PC-3 (cell line): ENCODE results near the gene KRTAP10-7. TPM values are rescaled to one million over a fixed set of nuclear protein-coding genes. Genes with fewer than 3 reads are reported as not detected.

ENCODE experiments used
- ATAC-seq: fragments of 200-7000 bp; cut with Tn5 transposase; 2 replicates; pipeline ENCODE4 v1.9.1; 2020; ENCODE audit warnings: mild to moderate bottlenecking, moderate library complexity
- BruUV-seq: library from RNA; stranded (reverse); fragments of 400-500 nt; replicated peaks from 2 replicates; lab custom pipeline; 2021; lab: Mats Ljungman, UMichigan
- CTCF ChIA-PET: fragments of 300-600 bp; sonication (Branson Sonifier 250); formaldehyde crosslinking; loops from one replicate; lab custom pipeline; 2022; ENCODE audit warnings: antibody characterized with exemption; lab: Charles Lee
- POLR2A ChIA-PET: fragments of 300-600 bp; sonication (Branson Sonifier 250); formaldehyde crosslinking; loops from one replicate; lab custom pipeline; 2022; ENCODE audit warnings: antibody characterized with exemption; ENCODE audit not compliant: unreplicated experiment; lab: Charles Lee
- DNase-seq: peaks from one replicate; pipeline ENCODE4 v3.0.0-alpha.2; 2015
- H2AFZ ChIP-seq: fragments of 300-600 bp; sonication (generic); 2 replicates; pipeline ENCODE4 v1.6.0; 2016; ENCODE audit warnings: antibody characterized with exemption, low read length
- H3F3A ChIP-seq: fragments of 300-600 bp; sonication (generic); one replicate; pipeline ENCODE4 v1.6.0; 2017; ENCODE audit warnings: antibody characterized with exemption, low read length, control low read depth, mild to moderate bottlenecking; ENCODE audit not compliant: unreplicated experiment
- H3K27ac ChIP-seq: fragments of 300-600 bp; sonication (generic); 2 replicates; pipeline ENCODE4 v1.5.1; 2016; ENCODE audit warnings: mild to moderate bottlenecking, low read length
- H3K27me3 ChIP-seq: fragments of 300-600 bp; sonication (generic); 2 replicates; pipeline ENCODE4 v1.6.1; 2016; ENCODE audit warnings: low read length, mixed read lengths
- H3K36me3 ChIP-seq: fragments of 300-600 bp; sonication (generic); 2 replicates; pipeline ENCODE4 v1.6.1; 2016; ENCODE audit warnings: low read depth, mixed run types, low read length, mixed read lengths
- H3K4me1 ChIP-seq: fragments of 300-600 bp; sonication (generic); 2 replicates; pipeline ENCODE4 v1.5.1; 2016; ENCODE audit warnings: low read length; ENCODE audit not compliant: insufficient read depth
- H3K4me2 ChIP-seq: fragments of 300-600 bp; sonication (generic); 2 replicates; pipeline ENCODE4 v1.6.0; 2016; ENCODE audit warnings: low read length
- H3K4me3 ChIP-seq: fragments of 300-600 bp; sonication (generic); 2 replicates; pipeline ENCODE4 v1.5.1; 2016; ENCODE audit warnings: mild to moderate bottlenecking, low read length, mixed read lengths
- H3K79me2 ChIP-seq: fragments of 300-600 bp; sonication (generic); 2 replicates; pipeline ENCODE4 v1.6.1; 2017; ENCODE audit warnings: low read length, mixed read lengths
- H3K9ac ChIP-seq: fragments of 300-600 bp; sonication (generic); 2 replicates; pipeline ENCODE4 v1.6.0; 2016; ENCODE audit warnings: mild to moderate bottlenecking, low read length
- H3K9me2 ChIP-seq: fragments of 300-600 bp; sonication (generic); replicated peaks from 2 replicates; pipeline ENCODE4 v1.6.1; 2016; ENCODE audit warnings: mixed run types, low read length, mixed read lengths
- H3K9me3 ChIP-seq: fragments of 300-600 bp; sonication (generic); 2 replicates; pipeline ENCODE4 v1.6.1; 2016; ENCODE audit warnings: low read length, mixed read lengths
- H4K20me1 ChIP-seq: fragments of 300-600 bp; sonication (generic); 2 replicates; pipeline ENCODE4 v1.6.1; 2016; ENCODE audit warnings: low read length, mixed read lengths
- EZH2 ChIP-seq: fragments of 300-600 bp; sonication (generic); IDR thresholded peaks from one replicate; pipeline ENCODE4 v1.6.1; 2017; ENCODE audit warnings: antibody characterized with exemption, mild to moderate bottlenecking, low read length; ENCODE audit not compliant: unreplicated experiment
- EZH2phosphoT487 ChIP-seq: fragments of 300-600 bp; sonication (generic); IDR thresholded peaks from 2 replicates; pipeline ENCODE4 v1.6.1; 2018; ENCODE audit warnings: mild to moderate bottlenecking, antibody characterized with exemption, low read length, borderline replicate concordance
- intact Hi-C: fragments of 100-400 bp; cut with micrococcal nuclease; formaldehyde crosslinking; loops from 2 replicates; pipeline ENCODE4 v1.9.0; 2023
- total RNA-seq: library from RNA; depleted of rRNA; stranded (reverse); fragments of >200 nt; gene quantifications from 2 replicates; pipeline ENCODE4 v1.2.3, GENCODE V29; 2014
- TF ChIP-seq, protein P1 (sequence below): fragments of 300-600 bp; sonication (generic); conservative IDR thresholded peaks from 2 replicates; pipeline ENCODE4 v1.5.1; 2017; ENCODE audit warnings: antibody characterized with exemption, low read depth, mild to moderate bottlenecking, low read length

The KRTAP10-7 gene
- total RNA-seq, 1 experiment from 2014 or later, result not detected

DNA sequence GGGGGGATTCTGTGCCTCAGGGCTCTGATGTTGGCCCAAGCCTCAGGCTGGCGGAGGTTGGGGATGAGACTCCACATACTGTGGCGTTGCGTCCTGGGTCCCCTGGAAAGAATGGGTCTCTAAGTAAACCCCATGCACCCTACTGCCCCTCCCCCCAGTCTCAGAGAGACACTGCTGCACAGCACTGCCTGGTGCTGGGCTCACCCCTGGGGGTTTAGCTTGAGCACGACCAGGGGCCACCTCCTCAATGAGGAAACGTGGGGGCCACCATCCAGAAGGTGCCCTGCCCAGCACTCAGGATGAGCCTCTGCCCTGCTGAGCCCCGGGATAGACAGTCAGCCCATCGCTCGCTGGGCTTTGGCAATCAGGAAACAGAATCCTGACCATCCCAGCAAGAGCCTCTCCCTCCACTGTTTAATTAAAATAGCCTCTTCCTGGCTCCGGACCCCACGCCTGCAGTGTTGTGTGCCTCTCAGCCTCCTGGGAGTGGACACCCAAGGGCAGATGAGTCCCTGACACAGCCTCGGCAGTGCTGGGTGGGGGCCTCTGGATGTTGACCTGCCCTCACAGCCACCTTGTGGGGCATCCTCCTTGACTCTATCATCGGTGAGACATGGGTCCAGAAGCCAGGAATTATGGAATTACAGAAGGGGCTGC lies 30.4 kb upstream of the KRTAP10-7 start:
- ATAC-seq, result no peak
- ChIA-PET CTCF (no interaction called here), POLR2A (no interaction called here)
- H3F3A ChIP-seq, result no peaks in the 10 kb centered on the region
- H3K4me1 ChIP-seq, result peaks cover 6% of the 10 kb centered on the region
- no peak overlapping the region for H3K27ac ChIP-seq
- TF ChIP-seq, protein P1, sequence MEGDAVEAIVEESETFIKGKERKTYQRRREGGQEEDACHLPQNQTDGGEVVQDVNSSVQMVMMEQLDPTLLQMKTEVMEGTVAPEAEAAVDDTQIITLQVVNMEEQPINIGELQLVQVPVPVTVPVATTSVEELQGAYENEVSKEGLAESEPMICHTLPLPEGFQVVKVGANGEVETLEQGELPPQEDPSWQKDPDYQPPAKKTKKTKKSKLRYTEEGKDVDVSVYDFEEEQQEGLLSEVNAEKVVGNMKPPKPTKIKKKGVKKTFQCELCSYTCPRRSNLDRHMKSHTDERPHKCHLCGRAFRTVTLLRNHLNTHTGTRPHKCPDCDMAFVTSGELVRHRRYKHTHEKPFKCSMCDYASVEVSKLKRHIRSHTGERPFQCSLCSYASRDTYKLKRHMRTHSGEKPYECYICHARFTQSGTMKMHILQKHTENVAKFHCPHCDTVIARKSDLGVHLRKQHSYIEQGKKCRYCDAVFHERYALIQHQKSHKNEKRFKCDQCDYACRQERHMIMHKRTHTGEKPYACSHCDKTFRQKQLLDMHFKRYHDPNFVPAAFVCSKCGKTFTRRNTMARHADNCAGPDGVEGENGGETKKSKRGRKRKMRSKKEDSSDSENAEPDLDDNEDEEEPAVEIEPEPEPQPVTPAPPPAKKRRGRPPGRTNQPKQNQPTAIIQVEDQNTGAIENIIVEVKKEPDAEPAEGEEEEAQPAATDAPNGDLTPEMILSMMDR, result no peak
- no peak for TF ChIP-seq EZH2
- TF ChIP-seq EZH2phosphoT487, result no peak
- no peak overlapping the region for H3K4me2 ChIP-seq
- H3K4me3 ChIP-seq, result no peak overlapping the region
- no peaks in the 10 kb centered on the region for H3K9me2 ChIP-seq
- no peak for DNase-seq
- no TSS peak for BruUV-seq
- peaks cover 5% of the 10 kb centered on the region; the same call in 1 of the 2 replicates for H3K9me3 ChIP-seq
- intact Hi-C loops, result no loop called here
- H3K36me3 ChIP-seq, result no peaks in the 10 kb centered on the region
- no peaks in the 10 kb centered on the region for H3K27me3 ChIP-seq
- no peak overlapping the region for H2AFZ ChIP-seq
- H4K20me1 ChIP-seq, result no peaks in the 10 kb centered on the region
- no peak overlapping the region for H3K9ac ChIP-seq
- H3K79me2 ChIP-seq, result no peaks in the 10 kb centered on the region

DNA sequence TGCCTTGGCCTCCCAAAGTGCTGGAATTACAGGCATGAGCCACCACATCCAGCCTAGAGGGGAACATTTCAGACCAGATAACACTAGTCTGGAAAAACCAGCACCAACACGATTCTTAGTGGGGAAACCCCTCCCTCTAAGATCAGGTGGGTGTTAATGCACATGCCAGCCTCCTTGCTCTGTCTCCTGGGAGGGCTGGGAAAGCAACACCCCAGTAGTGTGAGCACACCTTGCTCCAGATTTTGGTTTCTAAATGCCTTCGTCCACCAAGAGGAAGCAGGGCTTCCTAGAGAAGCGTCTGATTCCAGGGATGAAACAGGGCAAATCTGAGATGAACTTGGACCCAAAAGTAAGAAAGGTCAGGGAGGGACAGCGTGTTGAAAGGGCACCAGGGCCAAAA lies 29.1 kb upstream of the KRTAP10-7 start:
- Histone ChIP-seq H3F3A (no peaks in the 10 kb centered on the region), H3K4me2 (no peak overlapping the region), H3K9me2 (no peaks in the 10 kb centered on the region), H3K9me3 (peaks cover 5% of the 10 kb centered on the region; the same call in 1 of the 2 replicates), H3K79me2 (no peaks in the 10 kb centered on the region), H3K4me1 (peaks cover 6% of the 10 kb centered on the region), H3K36me3 (no peaks in the 10 kb centered on the region), H3K27me3 (no peaks in the 10 kb centered on the region), H2AFZ (no peak overlapping the region), H4K20me1 (no peaks in the 10 kb centered on the region), H3K4me3 (no peak overlapping the region), H3K9ac (no peak overlapping the region), H3K27ac (no peak overlapping the region)
- no TSS peak for BruUV-seq
- DNase-seq, result no peak
- intact Hi-C loops, result no loop called here
- ATAC-seq, result no peak
- no peak for TF ChIP-seq EZH2phosphoT487
- TF ChIP-seq, protein P1, result no peak
- no peak for TF ChIP-seq EZH2
- CTCF ChIA-PET, result no interaction called here
- POLR2A ChIA-PET, result no interaction called here

GRCh38 chr21:44571844-44572782 lies 28.3 kb upstream of the KRTAP10-7 start:
- H3K9me3 ChIP-seq, result peaks cover 5% of the 10 kb centered on the region; the same call in 1 of the 2 replicates

More at GRCh38 chr21:44571844-44572782, 28.3 kb upstream of the KRTAP10-7 start:
- POLR2A ChIA-PET, result no interaction called here
- H3K27ac ChIP-seq, result no peak overlapping the region
- no peak for DNase-seq
- no peaks in the 10 kb centered on the region for H3K36me3 ChIP-seq
- no peaks in the 10 kb centered on the region for H3K9me2 ChIP-seq
- no peaks in the 10 kb centered on the region for H3F3A ChIP-seq
- H3K27me3 ChIP-seq, result no peaks in the 10 kb centered on the region
- no peak overlapping the region for H2AFZ ChIP-seq
- ATAC-seq, result no peak
- H3K9ac ChIP-seq, result no peak overlapping the region
- TF ChIP-seq, protein P1, result no peak
- TF ChIP-seq EZH2phosphoT487 (no peak), EZH2 (no peak)
- no TSS peak for BruUV-seq
- H3K4me2 ChIP-seq, result no peak overlapping the region
- intact Hi-C loops, result no loop called here
- no peak overlapping the region for H3K4me3 ChIP-seq
- no peaks in the 10 kb centered on the region for H3K79me2 ChIP-seq
- CTCF ChIA-PET, result no interaction called here
- H3K4me1 ChIP-seq, result peaks cover 6% of the 10 kb centered on the region
- no peaks in the 10 kb centered on the region for H4K20me1 ChIP-seq
